SK-N-MC (cell line): ENCODE results near the gene SLC8A2.

Experiments
- EZH2 ChIP-seq: fragments of 200-600 bp; sonication (generic); IDR thresholded peaks from one replicate; pipeline ENCODE4 v1.6.1; 2017; ENCODE audit warnings: antibody characterized with exemption
- POLR2AphosphoS5 ChIP-seq: IDR thresholded peaks from 2 replicates; pipeline ENCODE4 v1.6.1; 2012; ENCODE audit warnings: mild to moderate bottlenecking, low read depth, low read length, borderline replicate concordance

DNA sequence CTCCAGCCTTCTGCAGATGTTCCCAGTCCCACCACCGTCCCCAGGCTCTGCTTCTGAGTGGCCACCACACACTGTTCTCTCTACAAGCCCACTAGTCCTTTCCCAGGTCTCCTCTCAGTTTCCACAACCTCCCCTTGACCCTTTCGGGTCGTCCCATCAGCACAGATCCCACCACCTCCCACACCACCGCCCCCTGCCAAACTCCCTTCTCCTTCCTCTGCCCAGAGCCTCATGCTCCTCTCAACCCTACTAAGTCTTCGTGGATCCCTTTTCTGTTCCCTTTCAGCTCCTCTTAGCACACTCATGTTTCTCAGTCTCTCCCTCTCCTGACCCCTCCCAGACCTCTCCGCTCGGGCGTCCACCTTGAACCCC, 41.2 kb upstream of the SLC8A2 start:
- TF ChIP-seq EZH2 (no peak), POLR2AphosphoS5 (no peak)
